ENCODE data around the gene ENTPD2.

Gene ENTPD2

DNA sequence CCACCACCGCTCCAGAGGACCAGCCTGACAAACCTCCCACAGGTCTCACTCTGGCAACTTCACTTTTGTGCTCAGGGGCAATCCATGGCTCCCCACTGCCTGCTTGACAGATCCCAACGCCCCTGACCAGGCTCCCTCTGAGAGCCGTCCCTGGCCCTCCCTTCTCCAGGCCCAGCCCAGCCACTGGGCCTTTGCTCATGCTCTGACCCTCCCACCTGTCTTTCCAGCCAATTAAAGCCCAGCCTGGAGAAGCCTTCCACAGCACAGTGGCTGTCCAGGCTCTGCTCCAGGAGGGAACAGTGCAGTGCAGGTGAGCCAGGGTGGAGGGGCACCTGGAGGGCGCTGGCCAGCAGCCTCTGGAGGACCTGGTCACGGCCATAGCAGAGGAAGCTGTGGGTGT is 3.3 kb downstream of the ENTPD2 start:
- H3K9ac ChIP-seq (ENCODE audit: low read length in 2 of 2): no peak overlapping the region
- H3K27ac ChIP-seq (ENCODE audit: low read length): no peak overlapping the region
- peaks cover 44 to 63% of the 10 kb centered on the region in 2 donors for H3K27me3 ChIP-seq (ENCODE audit: control insufficient read depth in 1 of 2, insufficient read depth in 2 of 2, low read length in 2 of 2)
- H3K4me1 ChIP-seq (ENCODE audit: control insufficient read depth, insufficient read depth, low read length): peaks cover 42% of the 10 kb centered on the region
- H3K36me3 ChIP-seq (ENCODE audit: control insufficient read depth in 2 of 2, insufficient read depth in 2 of 2, low read length in 2 of 2): no peaks in the 10 kb centered on the region
- no peaks in the 10 kb centered on the region for H3K9me3 ChIP-seq (ENCODE audit: control insufficient read depth in 2 of 2, low read length in 2 of 2)
- no peak overlapping the region for H3K4me3 ChIP-seq (ENCODE audit: low read length in 2 of 2)

DNA sequence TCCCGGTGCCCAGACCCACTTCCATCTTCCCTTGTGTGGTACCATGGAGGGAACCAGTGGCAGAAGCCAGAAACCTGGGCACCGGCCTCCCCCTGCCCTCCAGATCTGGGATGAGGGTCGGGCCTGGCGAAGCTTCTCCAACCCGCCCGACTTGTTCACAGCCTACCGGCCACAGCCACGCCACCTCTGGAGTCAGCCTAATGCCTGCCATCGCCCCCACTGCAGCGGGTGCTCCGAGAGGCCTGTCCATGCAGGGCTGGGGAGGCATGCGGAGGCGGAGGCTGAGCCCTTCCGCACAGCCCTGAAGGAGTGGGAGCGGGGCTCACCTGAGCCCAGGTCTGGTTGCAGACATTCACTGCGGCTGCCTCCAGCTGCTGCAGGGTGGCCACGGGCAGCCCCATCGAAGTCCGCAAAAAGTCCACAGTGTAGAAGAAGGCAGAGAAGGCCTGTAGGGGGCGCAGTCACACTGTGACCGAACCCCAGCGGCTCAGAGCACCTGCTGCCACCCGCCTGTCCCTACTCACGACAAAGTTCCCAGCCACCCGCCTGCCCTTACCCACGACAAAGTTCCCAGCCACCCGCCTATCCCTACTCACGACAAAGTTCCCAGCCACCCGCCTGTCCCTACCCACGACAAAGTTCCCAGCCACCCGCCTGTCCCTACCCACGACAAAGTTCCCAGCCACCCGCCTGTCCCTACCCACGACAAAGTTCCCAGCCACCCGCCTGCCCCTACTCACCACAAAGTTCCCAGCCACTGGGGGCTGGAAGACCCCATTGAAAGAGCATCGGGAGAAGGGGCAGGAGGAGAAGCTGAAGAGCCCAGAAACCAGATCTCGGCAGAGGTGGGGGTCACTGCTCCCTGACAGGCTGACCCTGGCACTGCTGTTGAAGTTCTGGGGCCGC is 4.1 kb downstream of the ENTPD2 start:
- H3K27ac ChIP-seq (ENCODE audit: low read length): no peak overlapping the region
- H3K4me3 ChIP-seq (ENCODE audit: low read length in 2 of 2): no peak overlapping the region
- peaks cover 40% of the 10 kb centered on the region for H3K4me1 ChIP-seq (ENCODE audit: control insufficient read depth, insufficient read depth, low read length)
- H3K9ac ChIP-seq (ENCODE audit: low read length in 2 of 2): no peak overlapping the region
- H3K27me3 ChIP-seq (ENCODE audit: control insufficient read depth in 1 of 2, insufficient read depth in 2 of 2, low read length in 2 of 2): peaks cover 44 to 63% of the 10 kb centered on the region in 2 donors
- no peaks in the 10 kb centered on the region for H3K36me3 ChIP-seq (ENCODE audit: control insufficient read depth in 2 of 2, insufficient read depth in 2 of 2, low read length in 2 of 2)
- H3K9me3 ChIP-seq (ENCODE audit: control insufficient read depth in 2 of 2, low read length in 2 of 2): no peaks in the 10 kb centered on the region

DNA sequence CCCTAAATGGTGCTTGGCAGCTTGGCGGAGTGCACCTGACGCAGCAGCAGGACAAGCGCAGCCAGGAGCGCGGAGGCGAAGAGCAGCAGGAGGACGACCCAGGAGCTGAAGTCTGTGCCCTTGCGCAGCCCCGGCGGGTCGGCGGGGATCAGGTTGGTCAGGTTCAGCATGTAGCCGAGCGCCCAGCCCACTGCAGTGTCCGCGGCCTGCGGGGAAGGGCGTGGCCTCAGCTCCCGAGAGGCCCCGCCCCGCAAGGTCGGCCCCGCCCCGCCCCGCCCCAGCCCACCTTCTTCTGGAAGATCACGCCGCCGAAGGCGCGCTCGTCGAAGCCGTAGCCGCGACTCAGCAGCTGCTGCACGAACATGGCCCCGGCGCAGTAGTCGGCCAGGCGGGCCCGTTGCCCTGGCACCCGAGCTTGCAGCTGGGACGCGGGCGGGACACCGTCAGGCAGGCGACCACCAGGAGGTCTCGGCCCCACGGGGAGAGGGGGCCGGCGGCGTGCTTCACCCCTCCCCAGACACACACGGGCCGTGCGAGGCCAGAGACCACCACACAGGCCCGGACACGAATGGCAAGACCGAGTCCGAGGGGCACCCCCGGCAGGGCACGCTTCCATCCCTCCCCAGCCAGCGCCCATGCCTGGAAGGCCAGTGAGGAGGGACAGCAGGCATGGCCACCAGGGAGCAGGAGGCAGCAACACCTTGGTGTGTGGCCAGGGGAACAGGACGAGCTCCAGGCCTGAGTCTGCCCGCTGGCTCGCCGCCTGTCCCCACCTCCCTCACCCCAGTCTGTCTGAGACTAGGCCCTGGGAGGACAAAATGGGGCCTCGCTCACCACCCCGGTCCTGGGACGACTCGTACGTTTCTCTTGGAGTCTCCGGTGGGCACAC is 5.0 kb downstream of the ENTPD2 start:
- Histone ChIP-seq H3K9ac (ENCODE audit: low read length in 2 of 2) (no peak overlapping the region), H3K4me1 (ENCODE audit: control insufficient read depth, insufficient read depth, low read length) (peaks cover 40% of the 10 kb centered on the region), H3K4me3 (ENCODE audit: low read length in 2 of 2) (no peak overlapping the region), H3K27ac (ENCODE audit: low read length) (no peak overlapping the region), H3K36me3 (ENCODE audit: control insufficient read depth in 2 of 2, insufficient read depth in 2 of 2, low read length in 2 of 2) (no peaks in the 10 kb centered on the region), H3K27me3 (ENCODE audit: control insufficient read depth in 1 of 2, insufficient read depth in 2 of 2, low read length in 2 of 2) (peaks cover 44 to 63% of the 10 kb centered on the region in 2 donors), H3K9me3 (ENCODE audit: control insufficient read depth in 2 of 2, low read length in 2 of 2) (no peaks in the 10 kb centered on the region)

DNA sequence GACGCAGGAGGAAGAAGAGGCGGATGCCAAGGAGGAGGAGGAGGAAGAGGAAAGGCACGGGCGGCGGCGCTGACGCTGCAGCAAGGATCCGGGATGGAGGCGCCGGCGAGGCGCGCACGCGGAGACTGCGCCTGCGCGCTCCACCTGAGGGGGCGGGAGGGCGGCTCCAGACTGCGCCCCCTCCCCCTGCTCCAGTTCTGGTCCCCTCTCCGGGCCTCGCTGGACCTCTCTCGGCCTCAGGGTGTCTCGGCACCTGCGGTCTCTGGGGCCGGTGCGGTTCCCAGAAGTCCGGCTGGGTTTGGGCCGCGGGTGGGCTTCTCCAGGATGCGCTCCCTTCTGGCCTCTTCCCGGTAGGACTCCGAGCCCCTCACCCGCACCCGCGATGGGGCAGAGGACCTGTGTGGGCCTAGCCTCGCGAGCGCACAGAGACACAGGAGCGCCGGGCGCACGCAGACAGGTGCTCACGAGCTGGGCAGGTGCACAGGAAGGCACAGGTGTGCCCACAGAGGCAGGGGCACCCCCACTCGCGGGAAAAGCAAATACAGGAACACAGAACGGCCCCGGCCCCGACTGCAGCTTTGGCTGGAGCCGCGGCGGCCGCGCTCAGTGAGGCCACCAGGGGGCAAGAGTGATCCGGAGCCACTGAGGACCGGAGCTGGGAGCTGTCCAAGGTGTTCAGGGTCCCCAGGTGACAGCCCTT is 7.6 kb downstream of the ENTPD2 start, which contains the start of gene NPDC1:
NPDC1 (minus strand) TSS at position 90 of the 700 bp plus-strand sequence. CDS start 188 bp downstream, outside the sequence.
- Histone ChIP-seq H3K4me1 (ENCODE audit: control insufficient read depth, insufficient read depth, low read length) (peaks cover 29% of the 10 kb centered on the region), H3K4me3 (ENCODE audit: low read length in 2 of 2) (peak within 1 kb of the TSS; percentile 69 to 78), H3K9ac (ENCODE audit: low read length in 2 of 2) (peak within 1 kb of the TSS; percentile 59 to 66), H3K9me3 (ENCODE audit: control insufficient read depth in 2 of 2, low read length in 2 of 2) (no peaks in the 10 kb centered on the region), H3K27ac (ENCODE audit: low read length) (peak within 1 kb of the TSS; percentile 24), H3K36me3 (ENCODE audit: control insufficient read depth in 2 of 2, insufficient read depth in 2 of 2, low read length in 2 of 2) (no peaks in the 10 kb centered on the region), H3K27me3 (ENCODE audit: control insufficient read depth in 1 of 2, insufficient read depth in 2 of 2, low read length in 2 of 2) (peaks cover 31 to 39% of the 10 kb centered on the region in 2 donors)

DNA sequence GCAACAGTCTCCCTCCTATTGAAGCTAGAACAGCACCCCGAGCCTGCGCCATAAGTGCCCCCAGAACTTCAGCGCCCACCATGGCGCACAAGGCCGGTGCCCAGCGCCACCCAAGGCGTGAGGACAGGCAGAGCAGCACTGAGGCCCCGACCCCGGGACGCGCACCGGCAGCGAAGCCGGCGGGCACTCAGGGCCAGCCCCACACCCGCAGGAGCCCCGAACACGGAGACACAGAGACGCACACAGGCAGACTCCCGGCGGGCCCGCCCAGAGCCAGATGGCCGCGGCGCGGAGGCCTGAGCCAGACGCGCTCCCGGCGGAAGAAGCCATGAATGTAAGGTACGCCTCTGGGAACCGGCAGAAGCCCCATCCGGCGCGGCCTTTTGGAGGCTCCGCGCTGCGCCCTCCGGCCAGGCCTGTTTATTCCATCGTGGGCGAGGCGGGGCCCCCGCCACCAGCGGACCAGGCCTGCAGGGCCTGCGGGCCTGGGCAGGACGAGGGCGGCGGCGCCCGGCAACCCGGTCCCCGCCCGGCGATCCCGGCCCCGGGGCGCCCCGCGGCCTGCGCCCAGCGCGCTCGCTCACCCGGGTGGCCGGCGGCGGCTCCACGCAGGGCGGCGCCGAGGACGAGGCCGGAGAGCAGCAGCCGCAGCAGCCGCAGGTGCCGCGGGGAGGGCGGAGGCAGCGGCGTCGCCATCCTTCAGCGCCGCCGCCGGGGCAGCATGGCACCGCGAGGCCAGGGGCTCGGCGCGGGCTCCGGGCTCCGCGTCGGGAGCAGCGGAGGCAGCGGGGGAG is 8.4 kb downstream of the ENTPD2 start:
- Histone ChIP-seq H3K36me3 (ENCODE audit: control insufficient read depth in 2 of 2, insufficient read depth in 2 of 2, low read length in 2 of 2) (no peaks in the 10 kb centered on the region), H3K27me3 (ENCODE audit: control insufficient read depth in 1 of 2, insufficient read depth in 2 of 2, low read length in 2 of 2) (peaks cover 25 to 32% of the 10 kb centered on the region in 2 donors), H3K4me1 (ENCODE audit: control insufficient read depth, insufficient read depth, low read length) (peaks cover 29% of the 10 kb centered on the region), H3K4me3 (ENCODE audit: low read length in 2 of 2) (peak overlapping the region; percentile 69 to 78), H3K27ac (ENCODE audit: low read length) (peak overlapping the region; percentile 24), H3K9ac (ENCODE audit: low read length in 2 of 2) (peak overlapping the region; percentile 59 to 66), H3K9me3 (ENCODE audit: control insufficient read depth in 2 of 2, low read length in 2 of 2) (no peaks in the 10 kb centered on the region)

DNA sequence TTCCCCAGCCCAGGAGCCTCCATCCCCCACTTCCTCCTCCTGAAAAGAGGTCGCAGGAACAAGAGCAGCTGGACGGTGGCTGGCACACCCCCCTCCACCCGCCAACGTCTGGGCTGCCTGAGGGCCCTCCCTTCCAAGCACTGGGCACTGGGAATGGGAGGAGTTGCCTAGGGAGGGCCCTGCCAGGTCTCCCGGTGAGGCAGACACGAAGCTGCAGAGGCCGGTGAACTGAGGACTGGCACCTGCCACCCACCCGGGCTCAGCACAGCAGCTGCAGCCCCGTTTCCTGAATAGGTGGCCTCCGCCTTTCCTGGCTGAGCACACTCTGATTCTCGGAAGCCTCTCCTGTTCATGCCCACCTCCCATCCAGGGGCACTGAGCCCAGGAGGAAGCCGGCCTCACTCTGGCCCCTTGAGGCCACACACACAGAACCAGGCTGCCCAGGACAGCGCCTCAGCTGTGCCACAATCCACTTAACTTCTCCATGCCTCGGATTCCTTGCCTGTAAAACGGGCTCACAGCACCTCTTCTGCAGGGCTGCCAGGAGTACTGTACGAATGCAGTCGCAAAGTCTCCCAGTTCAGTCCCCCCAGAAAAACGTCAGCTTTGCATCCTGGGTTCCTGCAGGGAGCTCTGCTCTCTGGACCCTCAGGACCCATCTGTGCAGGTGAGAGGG is 9.2 kb downstream of the ENTPD2 start:
- Histone ChIP-seq H3K4me3 (ENCODE audit: low read length in 2 of 2) (peak overlapping the region; percentile 65 to 78), H3K4me1 (ENCODE audit: control insufficient read depth, insufficient read depth, low read length) (peaks cover 29% of the 10 kb centered on the region), H3K27me3 (ENCODE audit: control insufficient read depth in 1 of 2, insufficient read depth in 2 of 2, low read length in 2 of 2) (peaks cover 20 to 23% of the 10 kb centered on the region in 2 donors), H3K36me3 (ENCODE audit: control insufficient read depth in 2 of 2, insufficient read depth in 2 of 2, low read length in 2 of 2) (peaks cover 2% of the 10 kb centered on the region in 2 donors), H3K27ac (ENCODE audit: low read length) (peak overlapping the region; percentile 46), H3K9ac (ENCODE audit: low read length in 2 of 2) (peak overlapping the region; percentile 59 to 66), H3K9me3 (ENCODE audit: control insufficient read depth in 2 of 2, low read length in 2 of 2) (no peaks in the 10 kb centered on the region)

DNA sequence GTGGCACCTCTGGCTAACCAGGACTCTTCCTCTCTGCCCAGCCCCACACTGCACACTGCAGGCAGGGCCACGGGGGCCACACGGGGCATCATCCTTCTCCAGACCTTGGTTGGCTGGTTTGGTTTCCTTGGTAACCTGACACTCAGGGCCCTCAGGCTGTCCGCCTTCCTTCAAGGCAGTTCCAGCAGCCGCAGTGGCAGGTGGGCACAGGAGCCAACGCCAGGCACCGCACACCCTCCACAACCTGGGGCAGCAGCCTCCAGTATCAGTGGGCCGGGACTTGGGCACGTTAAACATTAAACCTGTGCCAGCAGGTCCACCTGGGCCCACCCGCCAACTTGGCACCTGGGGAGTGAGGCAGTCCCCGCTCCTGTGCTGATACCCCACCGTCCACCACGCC is 9.8 kb downstream of the ENTPD2 start:
- Histone ChIP-seq H3K27me3 (ENCODE audit: control insufficient read depth in 1 of 2, insufficient read depth in 2 of 2, low read length in 2 of 2) (peaks cover 13 to 17% of the 10 kb centered on the region in 2 donors), H3K36me3 (ENCODE audit: control insufficient read depth in 2 of 2, insufficient read depth in 2 of 2, low read length in 2 of 2) (peaks cover 6 to 8% of the 10 kb centered on the region in 2 donors), H3K27ac (ENCODE audit: low read length) (peak overlapping the region; percentile 46), H3K4me3 (ENCODE audit: low read length in 2 of 2) (peak overlapping the region in 1 of 2 donors; percentile 78), H3K9ac (ENCODE audit: low read length in 2 of 2) (no peak overlapping the region), H3K9me3 (ENCODE audit: control insufficient read depth in 2 of 2, low read length in 2 of 2) (no peaks in the 10 kb centered on the region), H3K4me1 (ENCODE audit: control insufficient read depth, insufficient read depth, low read length) (peaks cover 27% of the 10 kb centered on the region)

DNA sequence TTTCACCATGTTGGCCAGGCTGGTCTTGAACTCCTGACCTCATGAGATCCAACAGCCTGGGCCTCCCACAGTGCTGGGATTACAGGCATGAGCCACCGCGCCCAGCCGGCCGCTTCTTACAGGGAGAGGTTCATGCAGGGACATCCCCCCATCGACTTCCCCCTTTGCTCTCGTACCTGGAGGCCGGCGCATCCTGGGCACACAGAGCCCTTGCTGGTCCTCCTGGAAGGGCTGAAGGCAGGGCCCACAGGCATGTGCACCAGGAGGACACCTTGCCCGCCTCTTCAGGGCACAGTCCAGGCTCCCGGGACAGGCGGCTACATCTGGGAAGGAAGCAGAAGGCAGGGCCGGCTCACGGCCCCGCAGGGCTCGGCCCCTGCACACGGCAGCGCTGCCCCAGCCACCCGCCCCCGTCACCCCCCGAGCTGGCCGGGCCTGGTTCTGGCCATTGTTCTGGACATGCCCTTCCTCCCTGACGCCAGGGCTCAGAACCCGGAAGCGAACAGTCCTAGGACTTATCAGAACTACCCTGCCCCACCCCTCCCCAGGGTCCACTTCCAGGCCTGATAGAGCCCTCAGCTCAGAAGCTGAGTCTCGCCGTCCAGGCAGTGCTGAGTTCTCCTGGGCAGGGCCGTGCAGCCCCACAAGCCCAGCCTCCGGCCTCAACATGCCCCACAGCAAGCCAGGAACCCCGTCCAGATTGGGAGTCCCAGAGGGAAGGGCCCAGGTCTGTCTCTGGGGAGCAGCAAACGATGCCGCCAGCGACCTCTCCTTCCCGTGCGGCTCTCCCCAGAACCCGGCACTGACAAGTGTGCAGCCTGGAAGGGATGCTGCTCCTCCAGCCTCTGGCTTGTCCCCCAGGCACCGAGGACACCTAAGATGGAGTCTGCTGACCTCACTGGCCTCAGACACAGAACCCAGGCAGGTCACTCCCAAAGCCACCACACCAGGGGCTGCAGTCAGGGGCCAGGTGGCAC is 10.8 kb downstream of the ENTPD2 start:
- no peak overlapping the region for H3K9ac ChIP-seq (ENCODE audit: low read length in 2 of 2)
- H3K4me3 ChIP-seq (ENCODE audit: low read length in 2 of 2): peak overlapping the region in 1 of 2 donors; percentile 29
- peaks cover 25% of the 10 kb centered on the region for H3K4me1 ChIP-seq (ENCODE audit: control insufficient read depth, insufficient read depth, low read length)
- peaks cover 9 to 10% of the 10 kb centered on the region in 2 donors for H3K27me3 ChIP-seq (ENCODE audit: control insufficient read depth in 1 of 2, insufficient read depth in 2 of 2, low read length in 2 of 2)
- H3K9me3 ChIP-seq (ENCODE audit: control insufficient read depth in 2 of 2, low read length in 2 of 2): no peaks in the 10 kb centered on the region
- H3K27ac ChIP-seq (ENCODE audit: low read length): peak overlapping the region; percentile 46
- H3K36me3 ChIP-seq (ENCODE audit: control insufficient read depth in 2 of 2, insufficient read depth in 2 of 2, low read length in 2 of 2): peaks cover 8 to 9% of the 10 kb centered on the region in 2 donors
